Measurements from ENCODE around the gene TREX2.

- TF ChIP-seq CTCF (IDR thresholded peaks at IDR 0.05) (no peak), ZFX (IDR thresholded peaks at IDR 0.05; ENCODE audit: borderline replicate concordance) (no peak)
These were observed 28.9 kb downstream of the TREX2 start for GRCh38 chrX:153416781-153417450.
